ENCODE results near the gene GHRL.
A peak's percentile ranks its signal among the peaks of the same experiment; 100 is the strongest.
"Not testable (repeated sequence)": the region's sequence is repeated elsewhere in the genome, so short reads cannot be mapped to it uniquely, and the experiment has no call there.

Gene GHRL

GRCh38 chr3:10273702-10274305, 18.9 kb downstream of the GHRL start:
- Histone ChIP-seq H3K4me3 (ENCODE audit: low read depth, low read length) (no peak overlapping the region), H3K9me3 (ENCODE audit: control insufficient read depth, insufficient read depth, low read length) (no peaks in the 10 kb centered on the region), H3K27me3 (ENCODE audit: control insufficient read depth, insufficient read depth, low read length) (no peaks in the 10 kb centered on the region), H3K4me1 (ENCODE audit: control insufficient read depth, insufficient read depth, low read length) (no peaks in the 10 kb centered on the region), H3K36me3 (ENCODE audit: control insufficient read depth, insufficient read depth, low read length) (peaks cover 70% of the 10 kb centered on the region), H3K9ac (ENCODE audit: low read depth, low read length) (no peak overlapping the region), H3K27ac (ENCODE audit: low read depth, low read length) (no peak overlapping the region)

- Histone ChIP-seq H3K9me3 (ENCODE audit: control insufficient read depth, insufficient read depth, low read length) (no peaks in the 10 kb centered on the region), H3K36me3 (ENCODE audit: control insufficient read depth, insufficient read depth, low read length) (peaks cover 70% of the 10 kb centered on the region), H3K27ac (ENCODE audit: low read depth, low read length) (no peak overlapping the region), H3K4me3 (ENCODE audit: low read depth, low read length) (no peak overlapping the region), H3K9ac (ENCODE audit: low read depth, low read length) (no peak overlapping the region), H3K27me3 (ENCODE audit: control insufficient read depth, insufficient read depth, low read length) (no peaks in the 10 kb centered on the region), H3K4me1 (ENCODE audit: control insufficient read depth, insufficient read depth, low read length) (no peaks in the 10 kb centered on the region)
Measured at GRCh38 chr3:10272977-10273376, 19.8 kb downstream of the GHRL start.

GRCh38 chr3:10272476-10272875, 20.3 kb downstream of the GHRL start:
- H3K4me1 ChIP-seq (ENCODE audit: control insufficient read depth, insufficient read depth, low read length); H3K9me3 ChIP-seq (ENCODE audit: control insufficient read depth, insufficient read depth, low read length); H3K9ac ChIP-seq (ENCODE audit: low read depth, low read length); H3K4me3 ChIP-seq (ENCODE audit: low read depth, low read length); H3K27me3 ChIP-seq (ENCODE audit: control insufficient read depth, insufficient read depth, low read length); H3K27ac ChIP-seq (ENCODE audit: low read depth, low read length): not testable (repeated sequence)
- H3K36me3 ChIP-seq (ENCODE audit: control insufficient read depth, insufficient read depth, low read length): peaks cover 70% of the 10 kb centered on the region

- Histone ChIP-seq H3K36me3 (ENCODE audit: control insufficient read depth, insufficient read depth, low read length) (peaks cover 71% of the 10 kb centered on the region), H3K9ac (ENCODE audit: low read depth, low read length) (no peak overlapping the region), H3K4me1 (ENCODE audit: control insufficient read depth, insufficient read depth, low read length) (no peaks in the 10 kb centered on the region), H3K27me3 (ENCODE audit: control insufficient read depth, insufficient read depth, low read length) (no peaks in the 10 kb centered on the region), H3K9me3 (ENCODE audit: control insufficient read depth, insufficient read depth, low read length) (no peaks in the 10 kb centered on the region), H3K27ac (ENCODE audit: low read depth, low read length) (no peak overlapping the region), H3K4me3 (ENCODE audit: low read depth, low read length) (no peak overlapping the region)
Measured at GRCh38 chr3:10269443-10269842, 23.3 kb downstream of the GHRL start.

GRCh38 chr3:10268930-10269329, 23.8 kb downstream of the GHRL start:
- Histone ChIP-seq H3K4me3 (ENCODE audit: low read depth, low read length) (no peak overlapping the region), H3K4me1 (ENCODE audit: control insufficient read depth, insufficient read depth, low read length) (peaks cover 4% of the 10 kb centered on the region; the same call in 1 of the 2 replicates), H3K9ac (ENCODE audit: low read depth, low read length) (no peak overlapping the region), H3K27ac (ENCODE audit: low read depth, low read length) (no peak overlapping the region), H3K36me3 (ENCODE audit: control insufficient read depth, insufficient read depth, low read length) (peaks cover 68% of the 10 kb centered on the region), H3K9me3 (ENCODE audit: control insufficient read depth, insufficient read depth, low read length) (no peaks in the 10 kb centered on the region), H3K27me3 (ENCODE audit: control insufficient read depth, insufficient read depth, low read length) (no peaks in the 10 kb centered on the region)

- Histone ChIP-seq H3K9ac (ENCODE audit: low read depth, low read length) (no peak overlapping the region), H3K4me1 (ENCODE audit: control insufficient read depth, insufficient read depth, low read length) (peaks cover 9% of the 10 kb centered on the region), H3K27ac (ENCODE audit: low read depth, low read length) (no peak overlapping the region), H3K27me3 (ENCODE audit: control insufficient read depth, insufficient read depth, low read length) (no peaks in the 10 kb centered on the region), H3K9me3 (ENCODE audit: control insufficient read depth, insufficient read depth, low read length) (no peaks in the 10 kb centered on the region), H3K4me3 (ENCODE audit: low read depth, low read length) (no peak overlapping the region), H3K36me3 (ENCODE audit: control insufficient read depth, insufficient read depth, low read length) (peaks cover 62% of the 10 kb centered on the region)
Measured at GRCh38 chr3:10268116-10268515, 24.6 kb downstream of the GHRL start.

GRCh38 chr3:10266936-10267335, 25.8 kb downstream of the GHRL start:
- H3K4me1 ChIP-seq (ENCODE audit: control insufficient read depth, insufficient read depth, low read length); H3K27me3 ChIP-seq (ENCODE audit: control insufficient read depth, insufficient read depth, low read length); H3K9me3 ChIP-seq (ENCODE audit: control insufficient read depth, insufficient read depth, low read length); H3K9ac ChIP-seq (ENCODE audit: low read depth, low read length); H3K4me3 ChIP-seq (ENCODE audit: low read depth, low read length); H3K27ac ChIP-seq (ENCODE audit: low read depth, low read length): not testable (repeated sequence)
- peaks cover 62% of the 10 kb centered on the region for H3K36me3 ChIP-seq (ENCODE audit: control insufficient read depth, insufficient read depth, low read length)

- Histone ChIP-seq H3K9ac (ENCODE audit: low read depth, low read length) (no peak overlapping the region), H3K9me3 (ENCODE audit: control insufficient read depth, insufficient read depth, low read length) (no peaks in the 10 kb centered on the region), H3K4me3 (ENCODE audit: low read depth, low read length) (no peak overlapping the region), H3K27me3 (ENCODE audit: control insufficient read depth, insufficient read depth, low read length) (no peaks in the 10 kb centered on the region), H3K4me1 (ENCODE audit: control insufficient read depth, insufficient read depth, low read length) (peaks cover 9% of the 10 kb centered on the region), H3K36me3 (ENCODE audit: control insufficient read depth, insufficient read depth, low read length) (peaks cover 63% of the 10 kb centered on the region), H3K27ac (ENCODE audit: low read depth, low read length) (no peak overlapping the region)
Measured at GRCh38 chr3:10265833-10266232, 26.9 kb downstream of the GHRL start.

GRCh38 chr3:10263646-10264363, 28.9 kb downstream of the GHRL start:
- Histone ChIP-seq H3K27ac (ENCODE audit: low read depth, low read length) (peak overlapping the region; percentile 71), H3K36me3 (ENCODE audit: control insufficient read depth, insufficient read depth, low read length) (peaks cover 59% of the 10 kb centered on the region)

GRCh38 chr3:10262027-10262426, 30.7 kb downstream of the GHRL start:
- peaks cover 43% of the 10 kb centered on the region for H3K36me3 ChIP-seq (ENCODE audit: control insufficient read depth, insufficient read depth, low read length)
- no peaks in the 10 kb centered on the region for H3K27me3 ChIP-seq (ENCODE audit: control insufficient read depth, insufficient read depth, low read length)
- H3K9ac ChIP-seq (ENCODE audit: low read depth, low read length): no peak overlapping the region
- H3K4me3 ChIP-seq (ENCODE audit: low read depth, low read length): no peak overlapping the region
- H3K4me1 ChIP-seq (ENCODE audit: control insufficient read depth, insufficient read depth, low read length): peaks cover 9% of the 10 kb centered on the region
- no peak overlapping the region for H3K27ac ChIP-seq (ENCODE audit: low read depth, low read length)
- H3K9me3 ChIP-seq (ENCODE audit: control insufficient read depth, insufficient read depth, low read length): no peaks in the 10 kb centered on the region

More at GRCh38 chr3:10263646-10264363, 28.9 kb downstream of the GHRL start:
- Histone ChIP-seq H3K27me3 (ENCODE audit: control insufficient read depth, insufficient read depth, low read length) (no peaks in the 10 kb centered on the region), H3K9me3 (ENCODE audit: control insufficient read depth, insufficient read depth, low read length) (no peaks in the 10 kb centered on the region), H3K4me3 (ENCODE audit: low read depth, low read length) (no peak overlapping the region), H3K9ac (ENCODE audit: low read depth, low read length) (no peak overlapping the region), H3K4me1 (ENCODE audit: control insufficient read depth, insufficient read depth, low read length) (peaks cover 9% of the 10 kb centered on the region)

- no peaks in the 10 kb centered on the region for H3K27me3 ChIP-seq (ENCODE audit: control insufficient read depth, insufficient read depth, low read length)
- H3K36me3 ChIP-seq (ENCODE audit: control insufficient read depth, insufficient read depth, low read length): peaks cover 47% of the 10 kb centered on the region
- no peak overlapping the region for H3K27ac ChIP-seq (ENCODE audit: low read depth, low read length)
- no peak overlapping the region for H3K4me3 ChIP-seq (ENCODE audit: low read depth, low read length)
- no peak overlapping the region for H3K9ac ChIP-seq (ENCODE audit: low read depth, low read length)
- H3K9me3 ChIP-seq (ENCODE audit: control insufficient read depth, insufficient read depth, low read length): no peaks in the 10 kb centered on the region
- peaks cover 9% of the 10 kb centered on the region for H3K4me1 ChIP-seq (ENCODE audit: control insufficient read depth, insufficient read depth, low read length)
Measured at GRCh38 chr3:10260211-10260701, 32.5 kb downstream of the GHRL start.
